NCI-H69 (cell line): ENCODE data around the gene METRN.

Experiments
- DNase-seq: peaks from one replicate; lab custom pipeline; 2025; lab: John Stamatoyannopoulos, UW

The METRN gene

DNA sequence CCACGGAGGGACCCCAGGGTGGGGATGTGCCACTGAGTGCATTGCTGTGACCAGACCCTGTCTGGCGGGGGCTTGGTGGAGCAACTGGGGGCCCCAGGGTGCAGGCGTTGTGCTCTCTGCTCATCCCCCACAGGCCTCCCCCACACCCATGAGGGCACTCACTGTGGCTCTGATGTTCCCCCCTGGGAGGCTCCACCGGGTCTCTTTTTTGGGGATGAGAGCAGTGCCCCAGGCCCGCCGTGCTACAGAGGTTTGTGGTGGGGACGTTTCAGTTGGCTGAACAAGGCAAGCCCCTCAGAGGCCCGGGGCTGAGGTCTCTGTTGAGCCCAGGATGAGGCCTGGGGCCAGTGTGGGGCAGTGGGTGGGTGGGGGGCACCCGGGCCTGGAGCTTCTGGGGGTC lies 8.8 kb downstream of the METRN start:
- DNase-seq: no peak

DNA sequence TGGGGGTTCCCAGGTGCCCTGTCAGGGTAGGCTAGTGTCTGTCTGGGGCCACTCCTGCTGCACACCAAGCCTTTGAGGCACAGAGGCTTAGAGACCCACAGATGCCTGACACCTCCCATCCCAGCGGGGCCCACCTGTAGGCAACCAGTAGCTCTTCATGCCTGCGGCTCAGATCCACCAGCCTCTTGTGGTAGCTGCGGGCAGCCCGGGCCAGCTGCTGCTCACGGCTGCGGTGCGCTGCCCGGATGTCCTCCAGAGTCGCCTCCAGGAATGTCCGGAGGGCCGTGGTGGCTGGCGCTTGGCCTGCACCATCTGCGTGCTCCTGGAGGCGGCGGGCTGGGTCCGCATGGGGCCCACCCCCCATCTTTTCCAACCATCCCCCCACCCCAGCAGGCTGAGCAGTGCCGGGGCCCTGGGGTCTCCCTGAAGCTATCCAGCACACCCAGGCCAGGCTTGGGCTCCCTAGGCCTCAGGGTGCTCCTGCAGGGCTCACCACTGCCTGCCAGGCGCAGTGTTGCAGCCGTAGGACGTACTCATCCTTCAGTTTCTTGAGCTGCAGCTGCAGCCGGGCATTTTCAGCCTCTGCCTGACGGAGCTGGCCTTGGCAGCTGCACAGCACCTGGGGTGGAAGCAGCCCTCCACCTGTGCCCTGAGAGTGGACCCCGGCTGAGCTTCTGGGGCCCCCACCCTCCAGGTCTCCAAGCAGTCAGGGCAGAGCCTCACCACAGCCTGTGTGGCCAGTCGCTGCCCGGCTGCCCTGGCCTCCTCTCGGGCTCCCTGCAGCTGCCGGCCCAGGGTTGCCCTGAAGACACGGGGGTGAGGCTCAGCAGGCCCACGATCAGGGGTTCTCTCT lies 9.5 kb downstream of the METRN start:
- no peak for DNase-seq

DNA sequence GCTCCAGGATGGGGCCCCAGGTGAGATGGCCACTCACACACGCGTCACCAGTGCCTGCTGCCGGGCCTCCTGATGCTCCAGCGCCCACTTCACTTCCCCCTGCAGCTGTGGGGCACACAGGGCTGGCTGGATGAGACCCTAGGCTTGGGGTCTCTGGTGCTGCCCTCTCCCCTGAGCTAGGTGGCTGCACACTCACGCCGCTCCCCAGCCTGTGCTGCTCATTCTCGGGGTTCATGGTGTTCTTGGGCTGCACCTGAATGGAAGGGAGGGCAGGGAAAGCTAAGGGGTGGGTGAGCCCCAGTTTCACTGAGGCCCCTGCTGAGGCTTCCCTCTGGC lies 10.1 kb downstream of the METRN start:
- DNase-seq: no peak

DNA sequence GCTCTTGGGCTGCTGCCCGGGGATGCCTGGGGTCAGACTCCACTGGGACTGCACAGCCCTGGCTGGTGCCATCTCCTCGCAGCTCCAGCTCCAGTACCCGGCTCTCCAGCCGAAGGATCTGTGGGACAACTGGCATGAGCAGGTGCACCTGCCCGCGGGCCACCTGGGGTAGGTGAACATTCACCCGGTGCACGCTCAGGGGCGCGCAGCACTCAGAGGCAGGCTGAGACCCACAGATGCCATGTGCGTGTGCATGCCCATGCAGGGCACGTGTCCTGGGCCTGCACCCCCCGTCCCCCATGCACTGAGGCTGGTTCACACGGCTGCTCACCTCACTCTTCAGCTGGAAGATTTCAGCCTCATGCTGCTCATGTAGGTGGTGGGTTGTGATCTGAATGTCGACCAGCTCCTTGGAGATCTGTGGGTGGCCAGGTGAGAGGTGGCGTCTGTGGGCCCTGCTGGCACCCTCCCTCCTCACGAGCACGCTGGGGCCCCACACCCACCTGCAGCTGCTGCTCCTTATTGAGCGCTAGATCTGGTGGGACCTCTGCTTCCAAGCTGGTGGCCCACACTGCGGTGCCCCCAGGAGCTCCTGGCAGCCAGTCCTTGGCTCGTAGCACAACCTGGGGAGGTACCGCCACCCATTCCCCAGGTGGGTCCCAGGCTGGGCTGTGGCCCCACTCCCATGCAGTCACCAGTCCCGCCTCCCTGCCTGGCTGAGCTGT lies 10.7 kb downstream of the METRN start:
- DNase-seq: no peak

DNA sequence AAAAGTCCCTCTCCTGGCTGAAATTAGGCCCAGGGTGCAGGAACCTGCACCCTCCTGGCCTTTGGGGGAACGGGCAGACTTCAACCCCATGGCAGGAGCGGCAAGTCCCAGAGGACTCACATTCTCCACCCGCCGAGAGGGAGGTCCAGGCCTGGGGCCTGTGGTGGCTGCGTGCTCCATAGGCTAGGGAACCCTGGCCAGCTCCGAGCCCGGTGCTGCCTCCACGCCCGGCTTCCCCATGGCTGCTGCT lies 11.2 kb downstream of the METRN start:
- DNase-seq: no peak

DNA sequence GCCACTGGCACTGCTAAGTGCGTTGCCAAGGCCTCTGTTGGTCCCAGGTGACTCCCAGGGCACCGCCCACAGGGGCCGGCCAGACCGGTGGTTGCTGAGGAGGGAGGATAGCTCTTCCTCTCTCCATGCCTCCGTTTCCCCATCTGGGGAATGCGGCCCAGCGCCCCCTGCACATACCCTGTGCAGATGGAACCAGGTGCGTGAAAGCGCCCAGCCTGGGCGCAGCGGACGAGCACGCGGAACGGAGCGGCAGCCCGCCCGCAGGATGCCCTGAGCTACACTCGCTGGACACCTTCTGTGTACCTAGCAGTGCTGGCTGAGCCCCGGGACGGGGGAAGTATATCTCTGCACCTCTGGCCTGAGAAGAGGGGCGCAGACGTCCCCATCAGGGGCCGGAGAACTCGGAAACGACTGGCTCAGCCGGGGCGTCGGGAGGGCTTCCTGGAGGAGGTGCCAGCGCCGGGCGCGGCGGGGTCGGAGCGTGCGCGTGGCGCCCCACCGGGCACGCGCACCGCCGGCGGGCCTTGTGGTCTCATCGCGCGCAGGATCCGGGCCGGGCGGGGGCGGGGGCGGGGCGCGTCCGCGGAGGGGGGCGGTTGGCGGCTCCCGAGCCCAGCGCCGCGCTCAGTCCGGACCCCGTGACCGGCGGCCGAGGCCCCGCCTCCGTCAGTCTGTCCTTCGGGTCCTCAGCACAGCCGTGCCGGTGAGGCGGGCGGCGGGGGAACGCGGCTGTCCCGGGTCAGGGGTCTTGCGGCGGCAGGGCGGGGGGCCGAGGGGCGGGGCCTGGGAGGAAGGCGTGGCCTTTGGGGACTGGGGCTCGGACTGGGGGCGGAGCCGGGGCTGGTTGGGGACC lies 11.7 kb downstream of the METRN start, which contains the start of the genes CCDC78 and HAGHL:
Gene CCDC78, minus strand, starts transcription at position 6 of the 853 bp plus-strand sequence. CDS start 76 bp downstream, outside the sequence.
Gene HAGHL, plus strand, starts transcription at position 669 of the 853 bp plus-strand sequence. CDS start 404 bp downstream, outside the sequence.
- peak; percentile 92 for DNase-seq

DNA sequence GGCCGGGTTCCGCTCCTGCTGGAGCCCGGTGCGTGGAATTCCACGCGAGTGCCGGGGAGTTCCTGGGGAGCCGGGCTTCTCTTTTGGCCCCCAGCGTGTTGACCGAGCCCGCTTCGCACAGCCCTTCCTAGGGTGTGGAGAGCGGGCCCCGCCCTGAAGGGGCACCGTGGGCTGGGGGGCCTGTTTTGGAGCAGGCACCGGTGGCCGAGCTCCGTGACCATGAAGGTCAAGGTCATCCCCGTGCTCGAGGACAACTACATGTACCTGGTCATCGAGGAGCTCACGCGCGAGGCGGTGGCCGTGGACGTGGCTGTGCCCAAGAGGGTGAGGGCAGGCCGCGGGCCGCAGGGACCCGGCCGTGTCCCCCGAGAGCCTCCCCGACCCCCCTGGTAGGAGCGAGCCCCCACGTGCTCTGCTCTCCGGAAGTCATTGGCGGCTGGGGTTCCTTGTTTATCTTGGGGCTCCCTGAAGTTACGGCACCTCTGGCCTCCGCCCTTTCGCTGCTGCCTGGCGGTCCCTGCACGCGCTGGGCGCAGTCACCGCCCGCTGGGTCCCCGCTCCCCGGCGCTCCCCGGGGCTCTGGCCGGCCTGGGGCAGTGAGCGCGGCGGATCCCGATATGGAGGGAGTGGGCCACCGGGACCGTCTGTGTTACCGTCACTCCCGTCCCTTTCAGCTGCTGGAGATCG lies 12.5 kb downstream of the METRN start:
- peak; percentile 65 for DNase-seq

DNA sequence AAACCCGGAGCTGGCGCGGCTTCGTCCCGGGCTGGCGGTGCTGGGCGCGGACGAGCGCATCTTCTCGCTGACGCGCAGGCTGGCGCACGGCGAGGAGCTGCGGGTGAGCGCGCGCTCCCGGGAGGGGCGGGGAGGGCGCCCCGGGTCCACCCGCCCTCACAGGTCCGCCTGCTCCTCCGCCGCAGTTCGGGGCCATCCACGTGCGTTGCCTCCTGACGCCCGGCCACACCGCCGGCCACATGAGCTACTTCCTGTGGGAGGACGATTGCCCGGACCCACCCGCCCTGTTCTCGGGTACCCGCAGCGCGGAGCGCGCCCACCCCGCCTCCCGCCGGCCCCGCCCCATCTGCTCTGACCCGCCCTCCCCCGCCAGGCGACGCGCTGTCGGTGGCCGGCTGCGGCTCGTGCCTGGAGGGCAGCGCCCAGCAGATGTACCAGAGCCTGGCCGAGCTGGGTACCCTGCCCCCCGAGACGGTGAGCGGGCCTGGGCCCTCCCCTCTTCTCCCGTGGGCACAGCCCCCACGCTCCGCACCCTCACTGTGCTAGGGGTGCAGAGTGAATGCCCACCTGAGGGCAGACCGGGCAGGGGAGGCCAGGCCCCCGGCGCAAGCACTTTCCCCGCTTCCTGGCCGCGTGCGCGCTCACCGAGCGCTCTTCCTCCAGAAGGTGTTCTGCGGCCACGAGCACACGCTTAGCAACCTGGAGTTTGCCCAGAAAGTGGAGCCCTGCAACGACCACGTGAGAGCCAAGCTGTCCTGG lies 13.4 kb downstream of the METRN start:
- peak; percentile 97 for DNase-seq

DNA sequence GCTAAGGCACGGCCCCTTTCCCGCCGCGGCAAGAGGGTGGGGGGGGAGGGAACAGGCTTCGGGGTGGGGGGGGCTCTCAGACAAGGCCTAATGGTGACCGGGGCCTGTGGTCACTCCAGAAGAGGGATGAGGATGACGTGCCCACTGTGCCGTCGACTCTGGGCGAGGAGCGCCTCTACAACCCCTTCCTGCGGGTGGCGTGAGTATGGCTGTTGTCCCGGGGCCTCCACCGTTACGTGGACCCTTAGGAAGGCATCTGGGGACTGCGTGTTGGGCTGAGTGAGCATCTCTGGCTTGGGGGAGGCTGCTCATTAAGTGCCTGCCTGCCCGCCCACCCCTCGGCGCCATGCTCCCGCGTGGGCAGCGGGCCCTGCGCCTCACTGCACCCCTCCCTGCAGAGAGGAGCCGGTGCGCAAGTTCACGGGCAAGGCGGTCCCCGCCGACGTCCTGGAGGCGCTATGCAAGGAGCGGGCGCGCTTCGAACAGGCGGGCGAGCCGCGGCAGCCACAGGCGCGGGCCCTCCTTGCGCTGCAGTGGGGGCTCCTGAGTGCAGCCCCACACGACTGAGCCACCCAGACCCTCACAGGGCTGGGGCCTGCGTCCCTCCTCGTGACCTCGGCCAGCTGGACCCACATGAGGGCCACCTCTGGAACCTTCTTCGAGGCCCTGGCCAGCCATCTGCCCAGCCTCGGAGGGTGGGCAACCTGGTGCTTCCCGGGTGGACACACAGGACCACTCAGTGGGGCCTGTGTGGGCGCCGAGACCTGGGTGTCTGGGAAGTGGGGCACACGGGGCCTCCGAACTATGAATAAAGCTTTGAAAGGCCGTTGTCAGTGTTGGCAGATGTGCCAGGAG lies 14.2 kb downstream of the METRN start:
- peak; percentile 45 for DNase-seq

DNA sequence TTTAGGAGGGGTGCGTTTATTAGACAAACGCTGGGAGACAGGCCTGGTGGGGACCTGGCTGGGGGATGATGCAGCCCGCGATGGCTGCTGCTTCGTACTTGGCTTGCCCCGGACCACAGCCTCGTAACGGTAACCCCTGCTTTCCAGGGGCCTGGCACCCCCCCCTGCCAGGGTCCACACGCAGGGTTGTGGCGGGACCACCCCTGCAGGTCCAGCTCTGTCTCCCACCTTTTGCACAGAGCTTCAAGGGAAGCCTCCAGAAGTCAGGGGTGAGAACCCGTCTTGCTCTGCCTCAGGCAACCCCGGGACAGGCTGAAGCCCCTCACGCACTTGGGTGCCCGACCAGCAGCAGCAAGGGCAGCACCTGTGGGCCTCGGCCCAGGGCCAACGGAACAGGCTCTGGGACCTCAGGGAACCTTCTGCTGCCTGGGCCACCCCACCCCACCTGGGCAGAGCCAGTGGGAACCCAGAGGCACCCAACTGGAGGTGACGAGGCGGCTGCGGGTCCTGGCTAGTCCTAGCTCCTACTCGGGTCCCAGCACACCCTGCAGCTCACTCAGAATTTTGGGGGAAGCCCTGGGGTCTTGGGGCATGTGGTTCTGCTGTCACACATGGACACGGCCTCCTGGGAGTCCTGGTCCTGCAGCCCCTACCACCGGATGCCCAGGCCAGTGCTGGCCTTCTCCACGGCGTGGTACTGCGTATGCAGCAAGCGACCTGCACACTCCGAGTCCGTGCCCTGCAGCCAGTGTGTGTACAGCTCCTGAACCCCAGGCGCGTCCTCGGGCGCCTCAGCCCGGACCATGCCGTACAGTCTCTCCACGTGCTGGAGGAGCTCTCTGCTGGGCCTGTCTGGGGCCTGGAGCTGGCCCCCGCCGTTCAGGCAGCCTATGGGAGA lies 15.1 kb downstream of the METRN start:
- DNase-seq: no peak

DNA sequence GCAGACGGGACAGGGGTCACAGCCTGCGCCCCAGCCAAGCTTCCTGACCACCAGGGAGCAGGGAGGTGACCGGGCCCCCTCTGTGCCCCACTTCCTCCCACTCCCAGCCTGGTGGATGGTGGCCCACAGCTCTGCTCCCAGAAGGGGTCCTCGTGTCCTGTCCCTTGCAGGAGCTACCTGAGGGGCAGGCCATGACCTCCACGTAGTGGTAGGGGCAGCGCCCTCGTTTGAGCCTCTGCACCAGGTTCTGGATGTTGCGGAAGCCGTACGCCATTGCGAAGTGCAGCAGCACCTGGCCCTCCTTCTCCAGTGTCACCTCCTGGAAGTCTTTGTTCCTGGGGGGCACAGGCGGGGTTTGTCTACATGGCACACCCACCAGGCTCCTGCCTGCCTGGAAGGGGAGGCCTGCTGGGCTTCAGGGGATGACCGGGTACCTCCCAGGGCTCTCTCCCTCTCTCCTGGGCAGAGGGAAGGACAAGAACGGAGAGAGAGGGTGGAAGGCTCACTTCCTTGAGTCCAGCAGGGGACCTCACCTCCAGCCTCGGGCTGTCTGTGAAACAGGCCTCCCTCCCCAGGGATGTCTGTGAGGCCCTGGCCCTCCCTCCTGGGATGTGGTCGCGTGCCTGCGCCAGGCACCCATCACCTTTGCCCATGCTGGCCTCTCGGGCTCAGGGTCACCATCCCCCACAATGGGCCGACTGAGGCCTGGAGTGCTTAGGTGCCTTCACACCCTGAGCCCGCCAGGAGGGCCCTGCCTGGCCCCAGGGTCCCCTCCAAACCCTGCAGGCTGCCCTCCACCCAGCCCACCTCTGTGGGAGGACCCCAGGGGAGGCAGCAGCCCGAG lies 16.0 kb downstream of the METRN start:
- no peak for DNase-seq

DNA sequence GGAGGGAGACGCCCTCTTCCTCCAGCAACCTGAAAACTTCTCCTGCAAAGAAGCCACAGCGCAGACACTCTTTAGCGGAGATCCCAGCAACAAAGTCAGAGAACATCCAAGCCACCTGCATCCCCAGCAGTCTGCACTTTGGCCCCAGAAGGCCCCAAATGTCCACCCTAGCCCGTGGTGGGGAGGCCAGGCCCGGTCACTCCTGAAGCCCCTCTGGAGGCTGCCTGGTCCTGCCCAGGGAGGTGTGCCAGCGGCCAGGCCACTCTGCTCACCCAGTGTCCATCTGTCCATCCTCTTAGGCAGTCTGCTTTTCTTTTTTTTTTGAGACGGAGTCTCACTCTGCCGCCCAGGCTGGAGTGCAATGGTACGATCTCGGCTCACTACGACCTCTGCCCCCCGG lies 17.4 kb downstream of the METRN start:
- DNase-seq: no peak

DNA sequence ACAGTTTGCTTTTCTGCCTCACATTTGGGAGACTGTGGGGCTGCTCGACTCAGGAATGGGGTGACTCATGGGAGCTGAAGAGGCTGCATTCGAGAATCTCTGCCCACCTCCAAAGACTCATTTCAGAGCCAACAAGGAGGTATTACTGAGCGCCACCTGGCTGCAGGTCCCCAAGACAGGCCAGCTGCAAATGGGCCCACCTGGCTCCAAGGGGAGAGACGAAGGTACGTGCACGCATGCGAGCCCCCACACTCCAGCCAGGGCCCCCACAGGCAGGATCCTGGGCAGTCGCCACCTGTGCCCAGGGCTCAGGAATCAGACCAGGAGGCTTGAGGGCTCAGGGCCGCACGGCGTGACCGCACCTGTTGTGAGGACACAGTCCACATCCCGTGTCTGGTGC lies 18.0 kb downstream of the METRN start:
- DNase-seq: no peak

DNA sequence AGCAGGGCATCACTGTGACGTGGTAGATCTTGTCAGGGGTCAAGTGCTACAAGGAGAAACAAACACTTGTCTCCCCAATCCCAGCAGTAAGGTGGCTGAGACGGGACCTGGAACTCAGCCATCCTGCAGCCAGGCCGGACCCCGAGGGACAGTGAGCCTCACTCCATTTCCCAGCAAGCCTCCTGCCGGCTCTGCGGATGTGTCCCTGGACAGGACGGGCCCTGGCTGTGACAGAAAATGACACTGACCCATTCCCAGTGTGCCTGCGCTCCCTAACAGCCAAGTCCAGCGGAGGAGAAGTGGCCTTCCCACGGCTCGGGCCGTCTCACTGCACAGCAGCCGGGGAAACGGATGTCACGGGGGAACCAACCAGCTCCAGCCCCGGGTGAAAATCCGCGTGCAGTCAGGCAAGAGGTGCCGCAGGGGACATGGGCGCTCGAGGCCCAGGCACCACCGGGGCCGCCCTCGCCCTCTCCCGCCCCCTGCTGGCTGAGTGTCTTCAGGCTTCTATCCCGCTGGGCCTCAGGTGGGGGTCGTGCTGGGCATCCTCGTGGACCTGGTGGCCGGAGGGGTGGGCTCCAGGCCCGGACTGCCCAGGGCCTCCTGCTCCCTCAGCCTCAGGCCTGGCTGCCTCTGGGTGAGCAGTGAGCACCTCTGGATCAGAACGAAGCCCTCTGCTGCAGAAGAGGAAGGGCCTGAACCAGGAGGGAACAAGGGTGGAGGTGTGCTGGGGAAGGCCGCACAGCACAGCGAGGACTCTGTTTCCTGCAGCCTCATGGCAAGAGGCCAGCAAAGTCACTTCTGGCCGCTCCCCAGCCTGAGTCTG lies 18.7 kb downstream of the METRN start:
- no peak for DNase-seq

DNA sequence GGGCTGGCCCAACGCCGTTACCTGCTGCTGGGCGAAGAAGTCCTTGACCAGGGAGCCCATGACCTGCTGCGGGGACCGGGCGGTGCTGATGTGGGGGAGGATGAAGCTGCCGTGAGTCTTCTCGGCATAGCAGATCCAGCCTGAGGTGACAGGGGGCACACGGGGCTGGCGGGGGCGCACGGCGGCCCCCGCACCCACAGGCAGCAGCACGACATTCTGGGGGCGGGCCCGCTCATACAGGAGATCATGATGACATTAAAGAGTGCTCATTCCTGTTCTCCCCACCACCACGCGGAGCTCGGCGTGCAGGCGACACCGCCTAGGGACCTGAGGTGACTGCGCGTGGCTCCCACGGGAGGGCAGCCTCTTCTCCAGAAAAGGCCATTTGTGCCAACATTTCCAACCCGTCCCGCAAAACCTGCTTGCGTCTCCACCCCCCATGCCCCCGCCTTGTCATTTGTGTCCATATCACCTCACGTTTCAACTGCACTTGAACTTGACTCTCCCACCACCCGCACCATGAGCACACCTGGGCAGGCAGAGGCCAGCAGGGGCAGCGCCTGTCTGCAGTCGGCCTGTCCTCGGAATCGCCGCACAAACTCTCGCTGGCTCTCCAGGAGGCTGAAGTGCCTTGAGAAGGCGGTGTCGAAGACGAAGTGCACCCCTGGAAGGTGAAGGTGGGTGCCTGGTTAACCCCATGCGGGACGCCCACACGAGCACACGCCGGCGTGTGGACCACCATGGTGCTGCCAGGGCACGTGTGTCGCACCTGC lies 19.5 kb downstream of the METRN start:
- no peak for DNase-seq

DNA sequence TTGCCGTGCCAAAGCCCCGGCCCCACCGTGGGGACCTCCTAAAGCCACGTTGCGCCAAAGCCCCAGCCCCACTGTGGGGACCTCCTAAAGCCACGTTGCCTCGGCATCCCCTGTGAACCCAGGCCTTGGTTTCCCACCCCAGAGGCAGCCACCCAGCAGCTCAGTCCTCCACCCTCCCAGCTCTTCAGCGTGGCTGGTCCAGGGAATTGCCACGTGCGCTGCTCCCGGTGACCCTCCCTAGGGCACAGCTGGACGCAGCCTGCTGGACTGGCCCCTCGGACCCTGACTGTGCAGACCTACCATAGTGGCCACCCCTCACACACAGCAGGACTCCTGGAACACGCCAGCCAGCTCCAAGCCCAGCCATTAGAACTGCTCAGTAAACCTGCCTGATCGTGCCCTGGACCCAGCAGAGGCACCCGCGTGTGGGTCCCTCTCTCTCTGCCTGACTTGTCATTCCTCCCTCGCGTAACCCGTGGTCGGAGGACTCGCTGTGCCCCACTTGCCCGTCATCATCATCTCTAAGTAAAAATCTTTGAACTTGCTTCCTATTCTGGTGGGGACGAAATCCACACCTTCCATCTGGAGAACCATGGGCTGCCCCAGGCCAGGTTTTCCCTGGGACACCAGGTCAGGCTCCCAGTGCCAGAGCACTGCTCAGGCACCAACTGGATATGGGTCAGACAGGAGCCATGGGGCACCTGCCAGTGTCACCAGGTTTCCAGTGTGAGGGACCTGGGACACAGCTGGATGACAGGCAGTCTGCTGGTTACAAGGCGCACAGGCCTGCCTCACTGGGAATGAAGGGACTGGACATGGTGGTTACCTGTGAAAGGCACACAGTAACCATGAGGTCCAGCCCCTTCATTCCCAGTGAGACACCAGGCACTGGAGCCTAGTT lies 20.3 kb downstream of the METRN start:
- DNase-seq: no peak
